NCI-H748 treated with DMSO at 0.1 percent for 48 hours (cell line): ENCODE measurements around the gene KCTD17.
"Not testable (repeated sequence)": the region's sequence is repeated elsewhere in the genome, so short reads cannot be mapped to it uniquely, and the experiment has no call there.

Experiments
- DNase-seq: peaks from one replicate; lab custom pipeline; 2025; lab: John Stamatoyannopoulos, UW

Gene KCTD17

DNA sequence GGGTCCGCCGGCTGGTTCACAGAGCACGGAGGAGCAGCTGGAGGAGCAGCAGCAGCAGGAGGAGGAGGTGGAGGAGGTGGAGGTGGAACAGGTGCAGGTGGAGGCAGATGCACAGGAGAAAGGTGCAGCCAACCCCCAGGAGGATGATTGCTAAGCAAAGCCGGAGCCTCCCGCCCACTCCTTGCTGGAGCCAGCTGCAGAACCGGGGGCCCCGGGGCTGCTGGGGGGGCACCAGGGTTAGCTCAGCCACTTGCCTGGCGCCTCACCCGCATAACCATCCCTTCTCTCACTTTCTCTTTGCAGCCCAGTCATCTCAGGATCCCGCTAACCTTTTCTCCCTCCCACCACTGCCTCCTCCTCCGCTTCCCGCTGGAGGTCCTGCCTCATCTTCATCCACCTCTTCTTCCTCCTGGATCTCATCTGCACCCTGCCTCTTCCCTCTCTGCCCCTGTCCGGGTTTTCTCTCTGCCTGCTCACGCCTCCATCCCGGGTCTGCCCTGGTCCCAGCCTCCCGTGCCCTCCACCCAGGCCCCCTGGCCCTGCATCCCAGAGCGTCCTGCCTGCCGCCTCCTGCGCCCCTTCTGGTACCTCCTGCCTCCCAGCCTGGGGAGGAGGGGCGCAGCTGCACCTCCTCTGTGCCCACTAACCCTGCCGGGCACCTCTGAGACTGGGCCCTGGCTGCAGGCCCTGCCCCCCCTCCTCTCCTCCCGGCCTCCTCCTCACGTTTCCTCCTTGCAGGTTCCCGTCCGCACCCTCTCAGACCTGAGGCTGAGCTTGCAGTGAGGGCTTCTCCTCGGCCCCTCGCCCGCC lies 9.5 kb downstream of the KCTD17 start:
- no peak for DNase-seq

DNA sequence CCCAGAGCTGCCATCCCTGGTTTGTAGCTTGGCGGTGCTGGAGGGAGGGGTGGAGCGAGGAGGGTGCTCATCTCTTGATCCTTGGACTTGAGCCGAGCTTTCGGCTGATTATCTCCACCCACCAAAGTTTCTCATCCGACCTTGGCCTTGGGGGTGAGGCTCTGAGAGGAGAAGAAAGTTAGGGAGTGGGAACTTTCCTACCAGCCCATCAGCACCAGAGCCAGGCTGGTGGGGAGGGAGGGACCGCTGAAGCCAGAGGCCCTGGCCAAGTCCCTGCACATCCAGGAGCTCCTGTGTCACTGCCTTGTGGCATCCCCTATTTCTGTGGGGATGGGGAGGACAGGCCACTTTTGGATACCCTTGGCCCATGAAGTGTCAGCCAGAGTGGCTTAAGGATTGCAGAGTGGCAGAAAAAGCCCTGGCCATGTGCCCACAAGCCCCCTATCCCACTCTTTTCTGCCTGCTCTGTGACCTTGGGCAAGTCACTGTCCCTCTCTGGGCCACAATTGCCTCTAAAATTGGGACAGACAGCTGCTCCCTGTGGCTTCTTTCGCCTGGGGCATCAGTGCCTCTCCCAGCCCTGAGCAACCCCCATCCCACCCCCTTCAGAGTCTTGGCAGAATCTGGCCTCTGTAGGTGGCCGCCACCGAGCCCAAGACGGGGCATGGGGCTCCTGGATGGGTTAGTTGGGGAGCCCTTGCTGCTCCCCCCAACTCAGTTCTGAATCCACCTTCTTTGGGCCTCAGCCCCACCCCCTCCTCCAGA lies 10.3 kb downstream of the KCTD17 start:
- no peak for DNase-seq

DNA sequence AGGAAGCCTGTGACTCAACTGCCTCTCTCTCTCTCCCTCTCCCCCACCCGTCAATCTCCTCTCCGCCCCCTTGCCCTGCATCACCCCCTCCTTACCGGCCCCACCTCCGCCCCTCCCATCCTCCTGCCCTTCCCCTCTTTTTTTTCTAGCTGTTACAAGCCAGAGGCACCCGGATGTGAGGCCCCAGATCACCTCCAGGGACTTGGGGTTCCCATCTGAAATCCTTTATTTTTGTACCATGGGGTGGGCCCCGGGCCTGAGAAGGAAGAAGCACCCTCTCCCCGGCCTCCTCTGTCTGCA lies 10.8 kb downstream of the KCTD17 start:
- no peak for DNase-seq

DNA sequence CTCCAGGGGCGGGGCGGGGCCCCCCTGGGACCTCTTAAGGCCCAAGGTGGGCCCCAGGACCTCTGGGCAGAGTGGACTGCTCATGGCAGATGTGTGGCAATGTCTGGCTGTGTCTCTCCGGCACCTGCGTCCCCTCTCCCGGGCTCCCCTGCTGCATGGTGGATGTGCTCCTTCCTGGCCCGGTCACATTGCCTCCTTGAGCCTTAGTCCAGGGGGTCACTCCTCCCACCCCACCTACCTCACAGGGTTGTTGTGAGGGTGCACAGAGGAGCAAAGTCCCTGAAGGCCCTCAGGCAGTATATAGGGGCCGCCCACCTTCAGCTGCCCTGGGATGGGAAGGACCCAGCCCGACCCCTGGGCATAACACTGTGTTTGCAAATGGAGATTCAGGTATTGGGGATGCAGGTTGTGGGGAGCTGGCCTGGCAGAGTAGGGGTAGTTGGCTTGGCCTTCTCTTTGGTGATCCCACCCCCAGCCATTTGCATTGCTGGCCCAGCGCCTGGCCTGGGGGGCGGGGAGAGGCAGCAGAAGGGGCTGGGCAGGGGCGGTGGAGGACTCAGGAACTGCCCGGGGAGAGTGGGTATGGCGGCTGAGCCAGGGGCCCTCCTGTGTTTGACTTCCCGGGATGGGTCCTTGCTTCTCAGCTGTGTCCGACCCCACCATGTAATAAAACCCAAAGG lies 11.3 kb downstream of the KCTD17 start:
- DNase-seq: no peak

DNA sequence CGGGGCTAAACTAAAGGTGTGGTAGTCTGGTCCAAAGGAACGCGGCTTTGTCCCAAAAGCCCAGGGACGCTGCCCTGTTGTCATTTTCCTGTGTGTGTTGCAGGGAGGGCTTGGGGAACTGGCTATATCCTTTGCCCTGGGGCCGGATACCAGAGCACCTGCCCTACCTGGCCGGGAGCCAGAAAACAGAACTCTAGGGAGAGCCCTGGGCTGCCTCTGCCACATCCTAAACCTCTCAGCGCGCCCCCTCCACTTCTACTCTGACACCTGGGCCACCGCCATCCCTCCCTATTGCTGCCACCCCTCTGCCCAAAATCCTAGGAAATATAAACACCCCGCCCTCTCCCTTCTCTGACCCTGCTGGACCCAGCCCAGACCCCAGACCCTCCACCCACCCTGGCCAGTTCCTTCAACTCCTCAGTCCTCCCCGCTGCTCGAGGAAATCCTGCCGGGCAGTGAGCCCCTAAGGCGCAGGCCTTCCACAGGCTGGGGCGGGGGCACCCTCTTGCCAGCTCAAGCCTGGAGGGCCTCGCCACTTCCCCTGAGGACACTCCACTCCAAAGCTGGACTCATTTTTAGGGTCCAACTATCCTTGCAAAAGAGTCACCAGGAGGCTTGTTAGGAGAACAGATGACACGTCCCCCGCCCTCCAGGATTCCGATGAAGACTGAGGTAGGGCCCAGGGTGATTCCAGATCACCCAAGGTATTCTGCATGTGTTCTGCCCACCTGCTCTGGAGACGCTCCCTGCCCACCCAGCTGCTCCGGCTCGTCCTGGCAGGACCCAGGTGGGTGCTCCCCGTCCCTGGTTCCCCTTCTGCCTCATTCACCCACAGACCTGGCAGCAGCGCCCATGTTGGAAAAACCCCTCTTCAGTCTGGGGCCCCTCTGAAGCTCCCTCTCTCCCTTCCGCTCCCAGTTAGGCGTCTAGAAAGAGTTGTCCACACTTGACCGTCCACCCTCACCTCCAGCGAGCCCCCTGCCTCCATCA lies 12.2 kb downstream of the KCTD17 start:
- DNase-seq: no peak

DNA sequence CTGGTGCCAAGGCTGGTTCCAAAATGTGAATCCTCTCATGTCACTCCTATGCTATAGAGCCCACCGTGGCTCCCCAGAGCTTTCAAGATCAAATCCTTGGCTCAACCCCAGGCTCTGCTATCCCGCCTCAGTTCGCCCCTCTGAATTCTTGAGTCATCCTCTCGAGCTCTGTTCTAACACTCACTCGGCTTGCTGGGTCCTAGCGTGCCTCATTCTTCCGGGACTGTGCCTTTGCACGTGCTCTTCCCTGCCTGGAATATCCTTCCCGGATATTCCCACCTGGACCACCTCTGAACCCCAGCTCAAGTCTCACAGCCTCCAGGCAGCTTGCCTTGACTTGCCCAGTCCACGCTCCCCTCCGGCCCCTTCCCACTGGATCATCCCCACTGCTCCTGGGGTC lies 13.0 kb downstream of the KCTD17 start:
- no peak for DNase-seq

DNA sequence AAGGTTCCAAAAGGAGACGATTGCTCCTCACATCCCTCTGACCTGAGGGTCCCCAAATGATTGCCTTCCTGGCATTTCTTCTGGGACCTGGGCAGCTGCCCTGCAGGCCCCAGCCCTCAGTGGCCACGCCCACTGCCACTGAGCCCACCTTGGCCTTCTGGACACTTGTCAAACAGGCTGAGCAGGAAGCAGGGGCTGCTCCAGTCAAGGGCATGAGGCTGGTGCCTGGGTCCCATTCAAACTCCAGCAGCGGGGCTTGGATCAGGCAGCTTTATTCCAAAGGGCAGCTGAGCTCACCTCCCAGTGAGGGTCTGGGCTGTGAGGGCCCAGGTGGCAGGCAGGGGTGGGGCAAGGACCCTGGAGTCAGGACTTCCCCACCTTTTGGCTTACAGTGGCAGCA lies 13.6 kb downstream of the KCTD17 start:
- DNase-seq: no peak

DNA sequence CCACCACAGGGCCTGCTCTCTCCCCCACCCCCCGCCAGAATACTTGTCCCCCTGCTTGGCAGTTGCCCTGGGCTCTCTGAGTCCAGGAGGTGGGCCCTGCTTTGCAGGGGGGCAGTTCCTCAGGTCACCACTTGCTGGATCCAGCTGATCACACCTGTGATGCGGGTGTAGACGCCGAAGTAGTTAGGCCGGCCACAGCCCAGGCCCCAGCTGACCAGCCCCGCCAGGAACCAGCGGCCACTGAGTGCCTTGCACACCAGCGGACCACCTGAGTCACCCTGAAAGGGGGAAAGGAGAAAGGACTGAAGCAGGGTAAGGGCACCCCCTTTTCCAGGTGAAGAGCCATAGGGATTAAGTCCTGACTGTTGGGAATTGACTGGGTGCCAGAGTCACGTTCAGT lies 14.4 kb downstream of the KCTD17 start:
- no peak for DNase-seq

DNA sequence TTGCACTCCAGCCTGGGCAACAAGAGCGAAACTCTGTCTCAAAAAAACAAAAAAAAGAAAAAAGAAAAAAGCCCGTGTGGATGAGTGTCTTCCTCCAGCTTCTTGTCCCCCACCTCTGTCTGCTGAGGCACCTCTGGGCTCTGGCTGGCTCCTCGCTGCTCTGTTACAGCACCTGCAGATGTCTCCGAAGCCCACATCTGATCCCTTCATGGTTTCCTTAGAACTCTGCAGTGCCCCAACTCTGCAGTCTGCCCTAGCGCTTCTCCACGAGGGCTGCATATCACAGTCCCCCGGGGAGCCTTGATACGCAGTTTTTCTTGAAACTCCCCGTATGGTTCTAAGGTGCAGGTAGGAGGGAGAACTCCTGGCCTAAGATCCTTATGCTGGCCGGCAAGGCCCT lies 15.9 kb downstream of the KCTD17 start:
- no peak for DNase-seq

DNA sequence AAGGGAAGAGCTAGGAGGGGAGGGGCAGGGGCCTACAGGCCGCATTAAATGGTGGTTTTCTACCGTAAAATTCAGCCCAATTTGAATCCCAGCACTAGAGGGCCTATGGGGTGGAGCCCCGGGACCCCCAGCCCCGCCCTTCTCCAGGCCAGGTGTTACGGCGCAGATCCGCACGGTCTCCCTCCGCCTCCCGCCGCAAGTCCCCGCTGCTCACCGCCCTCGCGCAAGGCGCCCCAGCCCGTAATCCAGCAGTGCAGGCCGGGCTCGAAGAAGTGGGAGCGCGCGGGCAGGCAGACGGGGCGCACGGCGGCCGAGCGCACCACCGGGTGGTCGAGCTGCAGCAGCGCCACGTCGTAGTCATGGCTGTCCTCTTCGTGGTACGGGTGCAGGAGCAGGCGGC lies 17.3 kb downstream of the KCTD17 start:
- DNase-seq: no peak

DNA sequence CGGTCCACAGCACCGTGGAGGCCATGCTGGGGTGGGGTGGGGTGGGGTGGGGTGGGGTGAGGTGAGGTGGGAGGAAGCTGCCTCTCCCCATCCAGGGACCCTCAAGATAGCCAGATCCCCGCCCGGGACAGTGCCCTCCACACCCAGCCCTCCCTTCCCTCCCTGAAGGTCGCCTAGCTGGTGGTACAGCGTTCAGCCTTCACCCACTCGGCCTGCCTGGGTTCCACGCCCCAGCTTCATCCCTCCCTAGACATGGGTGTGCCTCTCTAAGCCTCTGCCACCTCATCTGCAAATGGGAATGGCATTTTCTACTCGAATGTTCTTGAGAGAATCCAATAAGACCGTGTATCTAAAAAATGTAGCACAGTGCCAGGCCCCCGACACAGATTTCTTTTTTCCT lies 17.8 kb downstream of the KCTD17 start:
- no peak for DNase-seq

DNA sequence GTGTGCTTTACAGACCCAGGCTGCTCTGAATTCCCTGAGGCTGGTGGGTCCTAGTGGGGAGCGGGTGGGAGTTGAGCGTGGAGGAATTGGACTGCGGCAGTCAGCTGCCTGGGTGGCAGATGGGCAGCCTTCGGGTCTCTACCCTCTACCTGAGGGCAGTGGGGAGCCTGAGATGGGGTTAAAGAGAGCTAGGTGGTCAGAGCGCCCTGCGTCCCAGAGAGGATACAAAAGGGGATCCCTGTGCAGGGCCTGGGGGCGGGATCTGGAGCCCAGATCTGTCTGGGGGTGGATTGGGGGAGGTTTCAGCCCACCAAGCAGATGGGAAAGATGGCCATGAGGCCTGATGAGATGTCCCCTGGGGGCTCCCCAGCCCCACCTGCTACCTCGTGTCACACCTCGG lies 18.2 kb downstream of the KCTD17 start:
- no peak for DNase-seq

DNA sequence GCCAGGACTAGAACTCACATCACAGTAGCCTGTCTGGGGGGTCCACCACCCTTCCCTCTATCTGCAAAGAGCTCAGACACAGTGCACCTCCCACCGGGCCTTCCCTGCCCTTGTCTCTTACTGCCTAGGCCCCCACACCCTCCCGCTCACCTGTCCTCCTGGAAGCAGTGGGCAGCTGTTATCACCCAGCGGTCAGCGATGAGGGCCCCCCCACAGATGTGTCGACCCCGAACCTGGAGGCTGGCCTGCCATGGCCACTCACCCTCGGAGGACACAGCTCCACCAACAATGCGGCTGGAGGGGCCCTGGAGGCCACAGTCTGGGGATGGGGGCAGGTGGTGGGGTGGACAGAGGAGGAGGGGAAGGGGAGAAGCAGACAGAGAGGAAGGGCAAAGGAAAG lies 18.8 kb downstream of the KCTD17 start:
- DNase-seq: no peak

DNA sequence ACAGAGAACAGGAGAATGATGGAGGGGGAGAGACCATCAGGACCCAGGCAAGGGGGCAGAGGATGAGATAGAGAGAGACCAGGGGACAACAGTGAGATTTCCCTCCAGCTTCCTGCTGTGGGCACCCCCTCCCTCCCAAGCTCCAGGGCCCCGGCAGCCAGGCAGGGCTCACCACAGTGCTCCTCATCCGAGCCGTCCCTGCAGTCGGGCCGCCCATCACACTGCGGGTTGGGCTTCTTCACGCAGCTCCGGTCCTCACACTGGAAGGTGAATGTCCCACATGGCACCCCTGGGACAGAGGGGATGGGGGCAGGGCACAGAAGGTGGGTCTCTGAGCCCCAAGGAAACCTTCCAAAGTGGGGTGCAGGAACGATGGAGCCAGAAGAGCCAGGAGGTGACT lies 19.2 kb downstream of the KCTD17 start:
- DNase-seq: no peak

DNA sequence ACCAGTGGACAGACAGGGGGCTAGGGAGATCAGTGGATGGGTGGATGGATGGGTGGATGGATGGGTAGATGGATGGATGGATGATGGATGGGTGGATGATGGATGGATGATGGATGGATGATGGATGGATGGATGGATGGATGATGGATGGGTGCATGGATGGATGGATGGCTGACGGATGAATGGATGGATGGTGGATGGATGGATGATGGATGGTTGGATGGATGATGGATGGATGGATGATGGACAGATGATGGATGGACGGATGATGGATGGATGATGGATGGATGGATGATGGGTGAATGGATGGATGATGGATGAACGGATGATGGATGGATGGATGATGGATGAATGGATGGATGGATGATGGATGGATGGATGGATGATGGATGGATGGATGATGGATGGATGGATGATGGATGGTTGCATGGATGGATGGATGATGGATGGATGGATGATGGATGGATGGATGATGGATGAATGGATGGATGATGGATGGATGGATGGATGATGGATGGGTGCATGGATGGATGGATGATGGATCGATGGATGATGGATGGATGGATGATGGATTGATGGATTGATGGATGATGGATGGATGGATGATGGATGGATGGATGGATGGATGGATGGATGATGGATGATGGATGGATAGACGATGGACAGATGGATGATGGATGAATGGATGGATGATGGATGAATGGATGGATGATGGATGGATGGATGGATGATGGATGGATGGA lies 20.5 kb downstream of the KCTD17 start:
- not testable (repeated sequence) for DNase-seq

DNA sequence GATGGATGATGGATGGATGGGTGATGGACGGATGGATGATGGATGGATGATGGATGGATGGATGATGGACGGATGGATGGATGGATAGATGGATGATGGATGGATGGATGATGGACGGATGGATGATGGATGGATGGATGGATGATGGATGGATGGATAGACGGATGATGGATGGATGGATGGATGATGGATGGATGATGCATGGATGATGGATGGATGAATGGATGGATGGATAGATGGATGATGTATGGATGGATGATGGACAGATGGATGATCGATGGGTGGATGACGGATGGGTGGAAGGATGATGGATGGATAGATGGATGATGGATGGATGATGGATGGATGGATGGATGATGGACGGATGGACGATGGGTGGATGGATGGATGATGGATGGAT lies 21.1 kb downstream of the KCTD17 start:
- DNase-seq: no peak

DNA sequence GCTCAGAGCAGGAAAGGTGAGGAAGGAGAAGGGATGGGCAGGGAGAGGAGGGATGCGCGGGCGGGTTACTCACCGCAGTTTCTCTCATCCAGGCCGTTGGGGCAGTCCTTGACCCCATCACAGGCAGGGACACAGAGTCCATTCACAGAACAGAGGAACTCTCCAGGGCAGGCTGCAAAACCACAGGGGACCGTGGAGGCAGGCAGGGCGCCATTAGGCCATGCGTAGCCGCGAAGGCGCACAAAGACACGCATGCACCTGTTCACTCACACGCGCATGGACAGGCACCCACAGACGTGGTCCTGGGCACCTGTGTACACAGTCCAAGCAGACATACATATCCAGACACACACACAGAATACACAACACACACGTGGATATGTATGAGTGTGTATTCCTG lies 23.0 kb downstream of the KCTD17 start:
- no peak for DNase-seq

DNA sequence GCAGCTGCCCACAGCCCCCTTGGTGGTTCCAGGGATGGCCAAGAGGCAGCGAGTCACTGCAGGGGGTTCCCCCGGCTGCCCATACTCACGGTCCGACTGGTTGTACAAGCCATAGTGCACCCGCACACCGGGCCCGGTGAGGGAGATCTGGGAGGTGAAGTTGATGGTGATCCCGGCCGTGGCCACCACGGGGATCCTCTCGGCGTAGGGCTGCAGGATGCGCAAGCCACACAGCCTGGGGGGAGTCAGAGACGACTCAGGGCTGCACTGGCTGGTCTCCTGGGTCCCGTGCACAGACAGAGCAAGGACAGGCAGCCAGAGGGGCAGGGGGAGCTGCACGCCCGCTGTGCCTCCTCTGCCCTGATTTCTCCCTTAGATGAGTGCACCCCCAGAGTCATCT lies 23.5 kb downstream of the KCTD17 start:
- no peak for DNase-seq

DNA sequence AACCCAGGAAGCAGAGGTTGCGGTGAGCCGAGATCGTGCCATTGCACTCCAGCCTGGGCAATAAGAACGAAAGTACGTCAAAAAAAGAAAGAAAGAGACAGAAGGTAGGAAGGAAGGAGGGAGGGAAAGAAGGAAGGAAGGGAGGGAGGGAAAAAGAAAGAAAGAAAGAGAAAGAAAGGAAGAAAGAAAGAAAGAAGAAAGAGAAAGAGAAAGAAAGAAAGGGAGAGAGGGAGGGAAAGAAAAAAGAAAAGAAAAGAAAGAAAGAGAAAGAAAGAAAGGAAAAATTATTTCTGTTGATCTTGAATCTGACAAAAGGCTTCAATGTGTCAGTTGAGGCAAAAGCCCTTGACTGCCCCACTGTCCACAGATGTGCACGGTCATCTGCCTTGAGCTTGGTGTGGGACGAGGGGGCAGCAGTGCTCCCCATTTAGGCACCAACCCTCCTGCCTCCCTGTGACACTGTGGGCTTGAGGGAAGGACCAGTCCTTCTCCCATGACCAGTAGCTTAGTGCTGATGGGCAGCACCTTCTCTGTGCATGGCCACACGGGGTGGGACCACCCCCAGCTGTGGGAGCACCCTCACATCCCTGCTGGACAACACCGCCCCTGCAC lies 24.4 kb downstream of the KCTD17 start:
- DNase-seq: no peak

DNA sequence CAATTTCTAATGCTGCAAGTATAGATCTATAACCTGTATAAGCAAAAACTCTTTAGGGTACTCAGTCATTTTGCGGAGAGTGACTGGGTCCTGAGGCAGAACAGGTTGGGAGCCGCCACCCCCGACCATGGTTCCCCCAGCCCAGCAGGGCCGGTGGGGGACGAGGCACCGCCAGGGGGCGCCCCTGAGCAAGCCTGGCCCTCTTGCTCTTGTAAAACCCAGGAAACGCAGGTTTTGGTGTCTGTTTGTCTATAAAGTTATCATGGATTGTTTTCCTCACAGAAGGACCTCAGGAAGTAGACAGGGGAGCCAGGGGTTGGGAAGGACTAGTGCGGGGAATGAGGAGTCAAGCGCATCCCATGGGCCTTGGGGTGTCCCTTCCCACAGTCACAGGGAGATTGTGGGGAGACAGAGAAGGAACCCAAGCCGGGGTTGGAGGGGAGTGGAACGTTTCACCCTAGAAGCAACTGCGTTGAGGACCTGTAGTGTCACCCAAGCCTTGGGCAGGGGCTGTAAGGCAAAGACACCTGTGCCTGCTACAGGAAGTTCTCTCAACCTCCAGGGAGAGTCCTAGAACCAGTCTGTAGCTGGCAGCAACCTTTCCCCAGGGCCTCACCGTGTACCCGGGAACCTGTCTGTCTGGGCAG lies 26.4 kb downstream of the KCTD17 start:
- DNase-seq: no peak
